ENCODE measurements around the gene LAPTM5. TPM values are rescaled to one million over a fixed set of nuclear protein-coding genes. Genes with fewer than 3 reads are reported as not detected.

LAPTM5 gene
- total and polyA plus RNA-seq, 2 of the 8 experiments (the other 6 are each of a cell fraction or from before 2014, with no cell fraction given) = 0.37 to 1.4 TPM

DNA sequence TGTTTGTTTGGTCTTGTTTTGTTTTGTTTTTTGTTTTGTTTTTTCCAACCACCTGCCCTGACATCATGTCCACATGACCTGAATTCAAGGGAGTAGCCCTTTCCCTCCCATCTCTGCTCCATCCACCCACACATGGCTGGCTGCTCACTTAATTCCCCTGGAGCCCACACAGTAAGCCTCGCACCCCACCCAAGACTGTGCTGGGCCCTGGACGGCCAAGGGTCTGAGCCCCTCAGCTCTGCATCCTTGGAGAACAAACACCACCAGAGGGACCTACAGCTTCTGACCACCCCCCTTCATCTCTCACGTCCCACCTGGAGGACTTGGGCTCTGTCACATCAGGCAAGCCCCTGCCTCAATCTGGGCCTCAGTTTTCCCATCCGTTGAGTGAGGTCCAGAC is 73.3 kb downstream of the LAPTM5 start:
- no peak overlapping the region for H3K14ac ChIP-seq (ENCODE audit: insufficient read length)
- no peak for TF ChIP-seq KDM4A (IDR thresholded peaks at IDR 0.05; ENCODE audit: low read depth, low read length, severe bottlenecking)
- TF ChIP-seq POU5F1 (IDR thresholded peaks at IDR 0.05; ENCODE audit: low read depth, low read length) = no peak
- no peak for TF ChIP-seq HDAC6 (IDR thresholded peaks at IDR 0.05; ENCODE audit: low read depth, low read length)
- H3K79me1 ChIP-seq (ENCODE audit: low read depth, low read length) = no peaks in the 10 kb centered on the region
- H4K91ac ChIP-seq (replicated peaks; ENCODE audit: insufficient read length, low read length) = no peak overlapping the region
- no peak overlapping the region for H2AFZ ChIP-seq (ENCODE audit: low read length)
- H2BK20ac ChIP-seq (ENCODE audit: low read length) = no peak overlapping the region
- peak overlapping the region in 1 of 2 experiments; percentile 60; a peak in 1 of 4 replicates for H3K4me2 ChIP-seq (ENCODE audit: insufficient read depth in 1 of 2, low read depth in 2 of 2, low read length in 2 of 2)
- H3K27me3 ChIP-seq (replicated peaks in 1 of 4; ENCODE audit: control insufficient read depth in 3 of 4, extremely low read depth in 1 of 4, insufficient read depth in 3 of 4, low read length in 3 of 4) = peaks cover 0 to 4% (median 3%) of the 10 kb centered on the region in 4 experiments; a peak in 3 of 7 replicates
- H3K4me1 ChIP-seq (replicated peaks in 1 of 4; ENCODE audit: control insufficient read depth in 3 of 4, insufficient read depth in 4 of 4, low read length in 3 of 4) = peaks cover 0 to 11% (median 7%) of the 10 kb centered on the region in 4 experiments; a peak in 6 of 7 replicates
- H3K9me3 ChIP-seq (ENCODE audit: insufficient read depth in 2 of 2, low read depth in 1 of 2, low read length in 1 of 2) = peaks cover 11 to 12% of the 10 kb centered on the region in 2 experiments; a peak in 3 of 4 replicates
- FAIRE-seq (no peak), DNase-seq (ENCODE audit: low read depth in 1 of 2, low spot score in 2 of 2) (no peak)
- H2BK12ac ChIP-seq (ENCODE audit: low read depth, low read length) = no peak overlapping the region; the same call in 1 of the 2 replicates
- no peak overlapping the region for H2AK5ac ChIP-seq (ENCODE audit: low read depth, low read length)
- no peak overlapping the region; the same call in 1 of the 2 replicates for H3K18ac ChIP-seq (ENCODE audit: extremely low read depth, low read length)
- peak overlapping the region; percentile 53; the same call in 1 of the 2 replicates for H2BK15ac ChIP-seq (ENCODE audit: low read length)
- no peak overlapping the region; the same call in 1 of the 2 replicates for H4K8ac ChIP-seq (ENCODE audit: extremely low read depth, insufficient read depth, low read length)
- H3K36me3 ChIP-seq (ENCODE audit: control insufficient read depth in 2 of 4, insufficient read depth in 4 of 4, low read length in 3 of 4) = no peaks in the 10 kb centered on the region
- no peak overlapping the region for H4K5ac ChIP-seq (ENCODE audit: insufficient read length, low read depth, low read length)
- H2BK120ac ChIP-seq (replicated peaks; ENCODE audit: low read depth, low read length) = no peak overlapping the region
- no peak overlapping the region for H3K56ac ChIP-seq (replicated peaks; ENCODE audit: insufficient read length, low read depth, low read length)
- H2BK5ac ChIP-seq (ENCODE audit: low read depth, low read length) = no peak overlapping the region
- WGBS, 2 experiments (ENCODE audit: extremely low coverage in 1 of 2, insufficient coverage in 1 of 2, insufficient read length in 1 of 2, insufficient replicate concordance in 2 of 2, low coverage in 1 of 2, low lambda C conversion rate in 2 of 2, missing lambda C conversion rate in 1 of 2) = 78% methylated on average over 4 of the region's 4 CpGs; no CpG with 5 or more reads in 1 of the 2 experiments
- no peaks in the 10 kb centered on the region for H3K79me2 ChIP-seq (ENCODE audit: control insufficient read depth in 1 of 2, insufficient read depth in 2 of 2, low read length in 2 of 2)
- no peak overlapping the region for H3K4ac ChIP-seq (replicated peaks; ENCODE audit: insufficient read length, low read depth, low read length)
- CTCF ChIA-PET (ENCODE audit: partially characterized antibody) = interaction anchor here (0.9 to 2.8 kb wide), 8 partner anchors 9 to 75 kb away, joined by 3 to 8 read pairs (median 4); no protein-coding TSS in a partner anchor
- no peak overlapping the region for H3K9ac ChIP-seq (replicated peaks in 1 of 4; ENCODE audit: extremely low read depth in 1 of 4, low read depth in 3 of 4, low read length in 3 of 4)
- H4K20me1 ChIP-seq (replicated peaks in 1 of 2; ENCODE audit: control insufficient read depth in 1 of 2, insufficient read depth in 2 of 2, low read length in 2 of 2) = no peaks in the 10 kb centered on the region
- H3K4me3 ChIP-seq (ENCODE audit: extremely low read depth in 1 of 4, insufficient read depth in 2 of 4, low read depth in 3 of 4, low read length in 4 of 4) = no peak overlapping the region
- H3K23me2 ChIP-seq (ENCODE audit: low read depth, low read length) = peaks cover 4% of the 10 kb centered on the region; the same call in 1 of the 2 replicates
- no peak overlapping the region for H3K27ac ChIP-seq (ENCODE audit: low read depth, low read length)
- no peak overlapping the region for H3K23ac ChIP-seq (ENCODE audit: insufficient read length)
- POLR2A ChIA-PET (ENCODE audit: partially characterized antibody) = interaction anchor here (1.3 kb wide), 1 partner anchor 14 kb away, joined by 3 read pairs; no protein-coding TSS in a partner anchor
